Lung (tissue), 12 donors: Measurements from ENCODE around the gene IQCE. TPM values are rescaled to one million over a fixed set of nuclear protein-coding genes. Genes with fewer than 3 reads are reported as not detected.
"Not testable (repeated sequence)": the region's sequence is repeated elsewhere in the genome, so short reads cannot be mapped to it uniquely, and the experiment has no call there.

Source experiments
- ATAC-seq: fragments of 200-7000 bp; cut with Tn5 transposase; one replicate; pipeline ENCODE4 v1.9.1; 2020; ENCODE audit warnings: moderate number of reproducible peaks; ENCODE audit not compliant: insufficient read depth, low FRiP score
- DNase-seq, 3 donors: peaks; one replicate each; pipeline ENCODE4 v3.0.0-alpha.2; 2013 to 2017
- H3K27ac ChIP-seq, 2 donors: one replicate each; pipeline ENCODE4 v1.5.1; 2013; ENCODE audit warnings: mild to moderate bottlenecking in 2 of 2, moderate library complexity in 2 of 2, control low read depth in 1 of 2, inconsistent platforms in 1 of 2, low read depth in 1 of 2, low read length in 1 of 2
- H3K27me3 ChIP-seq, 3 donors: one replicate each; pipeline ENCODE4 v1.5.1; 2013; ENCODE audit warnings: low read length in 2 of 3; ENCODE audit not compliant: control insufficient read depth in 3 of 3, insufficient read depth in 3 of 3
- H3K36me3 ChIP-seq, 4 donors: one replicate each; pipeline ENCODE4 v1.5.1; 2013; ENCODE audit warnings: low read length in 4 of 4, mild to moderate bottlenecking in 1 of 4, moderate library complexity in 1 of 4; ENCODE audit not compliant: control insufficient read depth in 4 of 4, insufficient read depth in 4 of 4
- H3K4me1 ChIP-seq, 5 donors: one replicate each; pipeline ENCODE4 v1.5.1; 2013; ENCODE audit warnings: low read length in 5 of 5, mild to moderate bottlenecking in 2 of 5, moderate library complexity in 1 of 5; ENCODE audit not compliant: control insufficient read depth in 5 of 5, insufficient read depth in 5 of 5
- H3K4me3 ChIP-seq: one replicate; pipeline ENCODE4 v1.5.1; 2013; ENCODE audit warnings: mild to moderate bottlenecking, control low read depth, moderate library complexity
- H3K9ac ChIP-seq, 2 donors: one replicate each; pipeline ENCODE4 v1.5.1; 2013; ENCODE audit warnings: low read length in 2 of 2, control low read depth in 1 of 2; ENCODE audit not compliant: insufficient read depth in 1 of 2
- H3K9me3 ChIP-seq, 4 donors: one replicate each; pipeline ENCODE4 v1.5.1; 2013; ENCODE audit warnings: low read length in 3 of 4, mild to moderate bottlenecking in 1 of 4, moderate library complexity in 1 of 4; ENCODE audit not compliant: control insufficient read depth in 4 of 4, insufficient read depth in 3 of 4
- WGBS, 2 donors: extraction: QIAGEN DNeasy Blood & Tissue Kit; methylation state at CpG; one replicate each; pipeline ENCODE4 v1.1.7; 2013; 5-methylcytosine and 5-hydroxymethylcytosine counted together
- polyA plus RNA-seq, 2 donors: library from polyadenylated mRNA; stranded (reverse); fragments of 200-250 nt; gene quantifications; one replicate each; pipeline ENCODE4 v1.2.1, GENCODE V29; 2013
- total RNA-seq, 2 donors: library from RNA; depleted of rRNA in 1 of 2; stranded (reverse); fragments of >200 nt in 1 of 2; gene quantifications; one replicate each; pipeline ENCODE4 v1.2.1, GENCODE V29; 2014 to 2021
- TF ChIP-seq, protein P1 (sequence below): IDR thresholded peaks from 2 replicates; pipeline ENCODE4 v1.5.1; 2012; ENCODE audit warnings: mild to moderate bottlenecking; ENCODE audit errors: control extremely low read depth, extremely low read depth
- donor health status: control.
- donor health status: control.
- donor health status: Bipolar disorder and iron deficiency.
- donor health status: healthy.
- donor health status: DM: yes; HTN: yes; CAD: no.

IQCE gene
- total and polyA plus RNA-seq, 4 donors: 8.1 to 29.0 (median 16.0) TPM

DNA sequence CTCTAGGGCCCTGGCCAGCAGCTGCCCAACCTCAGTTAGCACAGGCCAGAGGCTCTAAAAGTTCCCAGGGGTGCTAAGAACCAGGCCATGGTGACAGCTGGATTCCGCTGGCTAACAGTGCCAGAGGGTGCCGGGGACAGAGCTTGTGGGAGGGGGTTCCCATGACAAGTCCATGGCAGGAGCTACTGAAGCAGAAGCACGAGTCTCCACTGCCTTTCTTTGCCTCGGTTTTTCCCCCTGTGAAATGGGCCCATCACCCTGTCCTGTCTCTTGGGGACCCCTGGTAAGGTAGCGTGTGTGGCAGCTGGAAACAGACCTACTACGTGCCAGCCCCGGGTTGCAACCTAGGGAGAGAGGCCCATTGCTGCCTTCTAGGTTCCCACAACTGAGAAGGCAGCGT is 26.0 kb upstream of the IQCE start:
- not testable (repeated sequence) for H3K36me3 ChIP-seq, ATAC-seq, H3K27me3 ChIP-seq, H3K4me3 ChIP-seq, H3K27ac ChIP-seq, DNase-seq, H3K9ac ChIP-seq, H3K9me3 ChIP-seq
- WGBS, 2 donors: 90 to 95% methylated on average over 2 to 7 of the region's 8 CpGs
- peaks cover 0 to 25% (median 5%) of the 10 kb centered on the region in 5 donors for H3K4me1 ChIP-seq

DNA sequence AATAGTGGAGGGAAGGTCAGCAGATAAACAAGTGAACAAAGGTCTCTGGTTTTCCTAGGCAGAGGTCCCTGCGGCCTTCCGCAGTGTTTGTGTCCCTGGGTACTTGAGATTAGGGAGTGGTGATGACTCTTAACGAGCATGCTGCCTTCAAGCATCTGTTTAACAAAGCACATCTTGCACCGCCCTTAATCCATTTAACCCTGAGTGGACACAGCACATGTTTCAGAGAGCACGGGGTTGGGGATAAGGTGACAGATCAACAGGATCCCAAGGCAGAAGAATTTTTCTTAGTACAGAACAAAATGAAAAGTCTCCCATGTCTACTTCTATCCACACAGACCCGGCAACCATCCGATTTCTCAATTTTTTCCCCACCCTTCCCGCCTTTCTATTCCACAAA is 25.2 kb upstream of the IQCE start:
- H3K27ac ChIP-seq, ATAC-seq: not testable (repeated sequence)

DNA sequence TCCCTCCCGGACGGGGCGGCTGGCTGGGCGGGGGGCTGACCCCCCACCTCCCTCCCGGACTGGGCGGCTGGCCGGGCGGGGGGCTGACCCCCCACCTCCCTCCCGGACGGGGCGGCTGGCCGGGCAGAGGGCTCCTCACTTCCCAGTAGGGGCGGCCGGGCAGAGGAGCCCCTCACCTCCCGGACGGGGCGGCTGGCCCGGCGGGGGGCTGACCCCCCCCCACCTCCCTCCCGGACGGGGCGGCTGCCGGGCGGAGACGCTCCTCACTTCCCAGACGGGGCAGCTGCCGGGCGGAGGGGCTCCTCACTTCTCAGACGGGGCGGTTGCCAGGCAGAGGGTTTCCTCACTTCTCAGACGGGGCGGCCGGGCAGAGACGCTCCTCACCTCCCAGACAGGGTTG is 24.6 kb upstream of the IQCE start:
- Histone ChIP-seq H3K4me1 (peaks cover 0 to 20% (median 5%) of the 10 kb centered on the region in 5 donors), H3K36me3 (peaks cover 3 to 18% (median 9%) of the 10 kb centered on the region in 4 donors)
- not testable (repeated sequence) for ATAC-seq, H3K9ac ChIP-seq, H3K9me3 ChIP-seq, H3K27me3 ChIP-seq, H3K27ac ChIP-seq, H3K4me3 ChIP-seq, DNase-seq
- 97% methylated on average over 28 of the region's 34 CpGs; no CpG with 5 or more reads in 1 of the 2 donors for WGBS, 2 donors

More for the DNA sequence above, 25.2 kb upstream of the IQCE start:
- WGBS, 2 donors: 60 to 73% methylated on average over 1 to 2 of the region's 8 CpGs
- DNase-seq, H3K9ac ChIP-seq, H3K9me3 ChIP-seq, H3K4me3 ChIP-seq, H3K27me3 ChIP-seq: not testable (repeated sequence)
- peaks cover 0 to 12% (median 4%) of the 10 kb centered on the region in 4 donors for H3K36me3 ChIP-seq
- peaks cover 0 to 23% (median 5%) of the 10 kb centered on the region in 5 donors for H3K4me1 ChIP-seq

GRCh38 chr7:2535872-2536627 is 22.7 kb upstream of the IQCE start:
- H3K4me3 ChIP-seq, H3K9me3 ChIP-seq, H3K27ac ChIP-seq, ATAC-seq, DNase-seq, H3K4me1 ChIP-seq, H3K9ac ChIP-seq, H3K27me3 ChIP-seq: not testable (repeated sequence)
- WGBS, 2 donors: 64 to 90% methylated on average over 11 to 19 of the region's 19 CpGs
- H3K36me3 ChIP-seq: peaks cover 3 to 30% (median 13%) of the 10 kb centered on the region in 4 donors

DNA sequence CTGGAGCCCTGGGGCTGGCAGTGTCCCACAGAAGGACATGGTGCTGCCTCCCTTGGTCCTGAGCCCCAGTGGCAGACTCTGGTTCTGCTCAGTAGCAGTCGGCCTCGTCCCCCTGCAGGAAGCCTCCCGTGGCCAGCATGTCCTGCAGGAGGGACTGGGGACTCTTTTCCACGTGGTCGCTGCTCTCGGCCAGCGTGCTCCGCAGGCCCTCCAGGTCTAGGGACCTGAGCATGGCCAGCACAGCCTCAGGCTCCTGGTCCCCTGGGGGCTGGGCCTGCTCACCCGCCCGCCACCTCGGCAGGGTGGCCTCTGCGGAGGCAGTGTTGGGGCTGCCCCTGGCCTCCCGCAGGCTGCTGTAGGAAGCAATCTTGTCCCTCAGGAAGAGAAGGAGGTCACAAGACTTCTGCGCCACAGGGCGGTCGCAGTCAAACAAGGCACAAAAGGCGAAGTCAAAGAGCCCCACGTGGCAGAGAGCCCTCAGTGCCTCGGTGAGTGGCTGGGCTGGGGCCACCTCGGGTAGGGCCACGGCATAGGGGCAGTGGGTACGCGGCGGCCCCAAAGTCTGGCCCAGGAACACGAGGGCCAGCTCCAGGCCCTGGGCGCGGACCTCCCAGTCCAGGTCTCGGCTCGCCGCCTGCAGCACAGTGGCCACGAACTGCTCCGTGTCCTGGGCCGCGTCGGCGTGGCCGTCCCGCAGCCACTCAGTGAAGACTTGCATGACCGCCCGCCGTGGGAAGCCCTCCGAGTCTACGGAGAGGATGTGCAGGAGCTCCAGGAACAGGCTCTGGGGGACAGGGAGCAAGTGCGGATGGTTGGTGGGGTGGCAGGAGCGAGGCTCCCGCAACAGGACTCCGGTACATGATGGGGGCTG is 20.6 kb upstream of the IQCE start:
- peak in 1 of 3 donors; percentile 12 for DNase-seq
- Histone ChIP-seq H3K9ac (no peak overlapping the region), H3K27ac (no peak overlapping the region), H3K4me3 (no peak overlapping the region), H3K9me3 (peaks cover 0 to 2% (median 0%) of the 10 kb centered on the region in 4 donors), H3K36me3 (peaks cover 3 to 50% (median 16%) of the 10 kb centered on the region in 4 donors), H3K4me1 (no peaks in the 10 kb centered on the region), H3K27me3 (no peaks in the 10 kb centered on the region)
- TF ChIP-seq, protein P1, sequence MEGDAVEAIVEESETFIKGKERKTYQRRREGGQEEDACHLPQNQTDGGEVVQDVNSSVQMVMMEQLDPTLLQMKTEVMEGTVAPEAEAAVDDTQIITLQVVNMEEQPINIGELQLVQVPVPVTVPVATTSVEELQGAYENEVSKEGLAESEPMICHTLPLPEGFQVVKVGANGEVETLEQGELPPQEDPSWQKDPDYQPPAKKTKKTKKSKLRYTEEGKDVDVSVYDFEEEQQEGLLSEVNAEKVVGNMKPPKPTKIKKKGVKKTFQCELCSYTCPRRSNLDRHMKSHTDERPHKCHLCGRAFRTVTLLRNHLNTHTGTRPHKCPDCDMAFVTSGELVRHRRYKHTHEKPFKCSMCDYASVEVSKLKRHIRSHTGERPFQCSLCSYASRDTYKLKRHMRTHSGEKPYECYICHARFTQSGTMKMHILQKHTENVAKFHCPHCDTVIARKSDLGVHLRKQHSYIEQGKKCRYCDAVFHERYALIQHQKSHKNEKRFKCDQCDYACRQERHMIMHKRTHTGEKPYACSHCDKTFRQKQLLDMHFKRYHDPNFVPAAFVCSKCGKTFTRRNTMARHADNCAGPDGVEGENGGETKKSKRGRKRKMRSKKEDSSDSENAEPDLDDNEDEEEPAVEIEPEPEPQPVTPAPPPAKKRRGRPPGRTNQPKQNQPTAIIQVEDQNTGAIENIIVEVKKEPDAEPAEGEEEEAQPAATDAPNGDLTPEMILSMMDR: no peak
- no peak for ATAC-seq
- 91 to 93% methylated on average over 44 to 47 of the region's 47 CpGs for WGBS, 2 donors
